HEK293 (cell line): Measurements from ENCODE around the gene ENO3.

Experiments
- BCL6B ChIP-seq: fragments of 450-650 bp; formaldehyde crosslinking; IDR thresholded peaks from 2 replicates; pipeline ENCODE4 v1.5.1; 2017; ENCODE audit warnings: missing biosample characterization, missing genetic modification characterization
- GFI1B ChIP-seq: fragments of 450-650 bp; formaldehyde crosslinking; IDR thresholded peaks from 2 replicates; pipeline ENCODE4 v1.5.1; 2016; ENCODE audit warnings: missing biosample characterization, missing genetic modification characterization
- HOXC10 ChIP-seq: sonication (generic); formaldehyde crosslinking; IDR thresholded peaks from 2 replicates; pipeline ENCODE4 v1.8.1; 2023; ENCODE audit warnings: mild to moderate bottlenecking, missing genetic modification reagents
- IKZF3 ChIP-seq: fragments of 450-650 bp; IDR thresholded peaks from 2 replicates; pipeline ENCODE4 v1.5.0; 2018; ENCODE audit warnings: missing biosample characterization, mild to moderate bottlenecking, missing genetic modification characterization, moderate library complexity
- MYNN ChIP-seq: fragments of 450-650 bp; formaldehyde crosslinking; IDR thresholded peaks from 2 replicates; pipeline ENCODE4 v1.5.1; 2016; ENCODE audit warnings: missing biosample characterization, missing genetic modification characterization, borderline replicate concordance
- OSR2 ChIP-seq: fragments of 450-650 bp; formaldehyde crosslinking; IDR thresholded peaks from 2 replicates; pipeline ENCODE4 v1.5.1; 2016; ENCODE audit warnings: missing biosample characterization, missing genetic modification characterization
- PRDM1 ChIP-seq: fragments of 450-650 bp; formaldehyde crosslinking; IDR thresholded peaks from 2 replicates; pipeline ENCODE4; 2016; ENCODE audit warnings: missing biosample characterization, missing genetic modification characterization
- RBAK ChIP-seq: fragments of 450-650 bp; formaldehyde crosslinking; IDR thresholded peaks from 2 replicates; pipeline ENCODE4 v1.5.1; 2016; ENCODE audit warnings: missing biosample characterization, missing genetic modification characterization
- SP3 ChIP-seq: fragments of 450-650 bp; formaldehyde crosslinking; IDR thresholded peaks from 2 replicates; pipeline ENCODE4 v1.5.1; 2016; ENCODE audit warnings: missing biosample characterization, missing genetic modification characterization
- WT1 ChIP-seq: fragments of 450-650 bp; formaldehyde crosslinking; IDR thresholded peaks from 2 replicates; pipeline ENCODE4 v1.5.1; 2016; ENCODE audit warnings: missing biosample characterization, missing genetic modification characterization
- YY2 ChIP-seq: fragments of 450-650 bp; formaldehyde crosslinking; IDR thresholded peaks from 2 replicates; pipeline ENCODE4 v1.5.1; 2016; ENCODE audit warnings: missing biosample characterization, missing genetic modification characterization
- ZBTB20 ChIP-seq: fragments of 450-650 bp; formaldehyde crosslinking; IDR thresholded peaks from 2 replicates; pipeline ENCODE4 v1.5.1; 2016; ENCODE audit warnings: missing biosample characterization, missing genetic modification characterization
- ZFHX2 ChIP-seq: fragments of 450-650 bp; formaldehyde crosslinking; conservative IDR thresholded peaks from 2 replicates; pipeline ENCODE4 v1.5.1; 2016; ENCODE audit warnings: missing biosample characterization, missing genetic modification characterization
- ZNF169 ChIP-seq: fragments of 450-650 bp; formaldehyde crosslinking; IDR thresholded peaks from 2 replicates; pipeline ENCODE4 v1.5.1; 2016; ENCODE audit warnings: missing biosample characterization, missing genetic modification characterization
- ZNF214 ChIP-seq: fragments of 450-650 bp; formaldehyde crosslinking; IDR thresholded peaks from 2 replicates; pipeline ENCODE4 v1.5.1; 2017; ENCODE audit warnings: missing biosample characterization, mild to moderate bottlenecking, missing genetic modification characterization, borderline replicate concordance
- ZNF311 ChIP-seq: fragments of 450-650 bp; formaldehyde crosslinking; IDR thresholded peaks from 2 replicates; pipeline ENCODE4 v1.5.1; 2017; ENCODE audit warnings: missing biosample characterization, missing genetic modification characterization, borderline replicate concordance
- ZNF48 ChIP-seq: fragments of 450-650 bp; formaldehyde crosslinking; IDR thresholded peaks from 2 replicates; pipeline ENCODE4 v1.5.1; 2016; ENCODE audit warnings: missing biosample characterization, missing genetic modification characterization
- ZNF548 ChIP-seq: fragments of 450-650 bp; formaldehyde crosslinking; IDR thresholded peaks from 2 replicates; pipeline ENCODE4 v1.5.1; 2016; ENCODE audit warnings: missing biosample characterization, missing genetic modification characterization
- ZNF549 ChIP-seq: fragments of 450-650 bp; IDR thresholded peaks from 2 replicates; pipeline ENCODE4 v1.5.1; 2018; ENCODE audit warnings: missing biosample characterization, missing genetic modification characterization, mild to moderate bottlenecking, inconsistent platforms, moderate library complexity
- ZNF585B ChIP-seq: fragments of 450-650 bp; formaldehyde crosslinking; IDR thresholded peaks from 2 replicates; pipeline ENCODE4 v1.5.1; 2016; ENCODE audit warnings: missing biosample characterization, missing genetic modification characterization
- ZNF645 ChIP-seq: fragments of 450-650 bp; formaldehyde crosslinking; IDR thresholded peaks from 2 replicates; pipeline ENCODE4; 2016; ENCODE audit warnings: missing biosample characterization, missing genetic modification characterization
- ZNF654 ChIP-seq: fragments of 450-650 bp; formaldehyde crosslinking; IDR thresholded peaks from 2 replicates; pipeline ENCODE4 v1.5.1; 2016; ENCODE audit warnings: low read depth, missing biosample characterization, missing genetic modification characterization
- ZNF791 ChIP-seq: fragments of 450-650 bp; formaldehyde crosslinking; IDR thresholded peaks from 2 replicates; pipeline ENCODE4 v1.5.1; 2016; ENCODE audit warnings: missing biosample characterization, missing genetic modification characterization
- ZNF830 ChIP-seq: fragments of 450-650 bp; IDR thresholded peaks from 2 replicates; pipeline ENCODE4 v1.5.0; 2018; ENCODE audit warnings: missing biosample characterization, missing genetic modification characterization, low read depth, mild to moderate bottlenecking, moderate library complexity
- ZSCAN23 ChIP-seq: fragments of 450-650 bp; formaldehyde crosslinking; IDR thresholded peaks from 2 replicates; pipeline ENCODE4 v1.5.1; 2016; ENCODE audit warnings: missing biosample characterization, missing genetic modification characterization
- TF ChIP-seq, protein P1 (sequence below): fragments of 450-650 bp; formaldehyde crosslinking; IDR thresholded peaks from 2 replicates; pipeline ENCODE4 v1.5.1; 2016; ENCODE audit warnings: missing biosample characterization, missing genetic modification characterization
- TF ChIP-seq, protein P2 (sequence below): fragments of 450-650 bp; formaldehyde crosslinking; conservative IDR thresholded peaks from 2 replicates; pipeline ENCODE4 v1.5.1; 2016; ENCODE audit warnings: low read depth, missing biosample characterization, missing genetic modification characterization
- TF ChIP-seq, protein P3 (sequence below): fragments of 450-650 bp; IDR thresholded peaks from 2 replicates; pipeline ENCODE4 v1.5.1; 2018; ENCODE audit warnings: missing biosample characterization, mild to moderate bottlenecking, missing genetic modification characterization
- TF ChIP-seq, protein P4 (sequence below): fragments of 450-650 bp; formaldehyde crosslinking; IDR thresholded peaks from 2 replicates; pipeline ENCODE4 v1.5.1; 2016; ENCODE audit warnings: missing biosample characterization, missing genetic modification characterization

Gene ENO3

GRCh38 chr17:4908711-4909496 is 42.0 kb upstream of the ENO3 start (continued):
- TF ChIP-seq ZNF654 = peak; percentile 85
- no peak for TF ChIP-seq ZNF585B (tag by site-specific recombination)
- TF ChIP-seq RBAK (tag by site-specific recombination) = no peak
- no peak for TF ChIP-seq ZNF830 (tag by site-specific recombination)
- TF ChIP-seq ZNF645 (tag by site-specific recombination) = 0 out of 2 replicates have a peak, but pooled peaks have one; percentile 41
- TF ChIP-seq, protein P1, sequence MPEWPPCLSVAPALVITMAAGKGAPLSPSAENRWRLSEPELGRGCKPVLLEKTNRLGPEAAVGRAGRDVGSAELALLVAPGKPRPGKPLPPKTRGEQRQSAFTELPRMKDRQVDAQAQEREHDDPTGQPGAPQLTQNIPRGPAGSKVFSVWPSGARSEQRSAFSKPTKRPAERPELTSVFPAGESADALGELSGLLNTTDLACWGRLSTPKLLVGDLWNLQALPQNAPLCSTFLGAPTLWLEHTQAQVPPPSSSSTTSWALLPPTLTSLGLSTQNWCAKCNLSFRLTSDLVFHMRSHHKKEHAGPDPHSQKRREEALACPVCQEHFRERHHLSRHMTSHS (tag by site-specific recombination) = no peak
- TF ChIP-seq GFI1B = no peak
- TF ChIP-seq ZNF169 (tag by site-specific recombination) = no peak
- peak; percentile 75; the same call in 1 of the 2 replicates for TF ChIP-seq ZNF311 (tag by site-specific recombination)
- no peak for TF ChIP-seq WT1 (tag by site-specific recombination)
- TF ChIP-seq, protein P2, sequence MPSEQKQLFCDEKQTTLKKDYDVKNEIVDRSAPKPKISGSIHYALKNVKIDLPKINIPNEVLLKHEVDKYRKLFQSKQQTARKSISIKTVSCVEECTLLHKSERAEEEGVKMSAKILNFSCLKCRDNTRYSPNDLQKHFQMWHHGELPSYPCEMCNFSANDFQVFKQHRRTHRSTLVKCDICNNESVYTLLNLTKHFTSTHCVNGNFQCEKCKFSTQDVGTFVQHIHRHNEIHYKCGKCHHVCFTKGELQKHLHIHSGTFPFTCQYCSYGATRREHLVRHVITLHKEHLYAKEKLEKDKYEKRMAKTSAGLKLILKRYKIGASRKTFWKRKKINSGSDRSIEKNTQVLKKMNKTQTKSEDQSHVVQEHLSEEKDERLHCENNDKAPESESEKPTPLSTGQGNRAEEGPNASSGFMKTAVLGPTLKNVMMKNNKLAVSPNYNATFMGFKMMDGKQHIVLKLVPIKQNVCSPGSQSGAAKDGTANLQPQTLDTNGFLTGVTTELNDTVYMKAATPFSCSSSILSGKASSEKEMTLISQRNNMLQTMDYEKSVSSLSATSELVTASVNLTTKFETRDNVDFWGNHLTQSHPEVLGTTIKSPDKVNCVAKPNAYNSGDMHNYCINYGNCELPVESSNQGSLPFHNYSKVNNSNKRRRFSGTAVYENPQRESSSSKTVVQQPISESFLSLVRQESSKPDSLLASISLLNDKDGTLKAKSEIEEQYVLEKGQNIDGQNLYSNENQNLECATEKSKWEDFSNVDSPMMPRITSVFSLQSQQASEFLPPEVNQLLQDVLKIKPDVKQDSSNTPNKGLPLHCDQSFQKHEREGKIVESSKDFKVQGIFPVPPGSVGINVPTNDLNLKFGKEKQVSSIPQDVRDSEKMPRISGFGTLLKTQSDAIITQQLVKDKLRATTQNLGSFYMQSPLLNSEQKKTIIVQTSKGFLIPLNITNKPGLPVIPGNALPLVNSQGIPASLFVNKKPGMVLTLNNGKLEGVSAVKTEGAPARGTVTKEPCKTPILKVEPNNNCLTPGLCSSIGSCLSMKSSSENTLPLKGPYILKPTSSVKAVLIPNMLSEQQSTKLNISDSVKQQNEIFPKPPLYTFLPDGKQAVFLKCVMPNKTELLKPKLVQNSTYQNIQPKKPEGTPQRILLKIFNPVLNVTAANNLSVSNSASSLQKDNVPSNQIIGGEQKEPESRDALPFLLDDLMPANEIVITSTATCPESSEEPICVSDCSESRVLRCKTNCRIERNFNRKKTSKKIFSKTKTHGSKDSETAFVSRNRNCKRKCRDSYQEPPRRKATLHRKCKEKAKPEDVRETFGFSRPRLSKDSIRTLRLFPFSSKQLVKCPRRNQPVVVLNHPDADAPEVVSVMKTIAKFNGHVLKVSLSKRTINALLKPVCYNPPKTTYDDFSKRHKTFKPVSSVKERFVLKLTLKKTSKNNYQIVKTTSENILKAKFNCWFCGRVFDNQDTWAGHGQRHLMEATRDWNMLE (tag by site-specific recombination) = no peak
- TF ChIP-seq SP3 = no peak
- TF ChIP-seq ZSCAN23 = no peak
- peak; percentile 21; the same call in 1 of the 2 replicates for TF ChIP-seq OSR2 (tag by site-specific recombination)
- no peak for TF ChIP-seq IKZF3 (tag by site-specific recombination)
- TF ChIP-seq MYNN = no peak
- TF ChIP-seq, protein P3, sequence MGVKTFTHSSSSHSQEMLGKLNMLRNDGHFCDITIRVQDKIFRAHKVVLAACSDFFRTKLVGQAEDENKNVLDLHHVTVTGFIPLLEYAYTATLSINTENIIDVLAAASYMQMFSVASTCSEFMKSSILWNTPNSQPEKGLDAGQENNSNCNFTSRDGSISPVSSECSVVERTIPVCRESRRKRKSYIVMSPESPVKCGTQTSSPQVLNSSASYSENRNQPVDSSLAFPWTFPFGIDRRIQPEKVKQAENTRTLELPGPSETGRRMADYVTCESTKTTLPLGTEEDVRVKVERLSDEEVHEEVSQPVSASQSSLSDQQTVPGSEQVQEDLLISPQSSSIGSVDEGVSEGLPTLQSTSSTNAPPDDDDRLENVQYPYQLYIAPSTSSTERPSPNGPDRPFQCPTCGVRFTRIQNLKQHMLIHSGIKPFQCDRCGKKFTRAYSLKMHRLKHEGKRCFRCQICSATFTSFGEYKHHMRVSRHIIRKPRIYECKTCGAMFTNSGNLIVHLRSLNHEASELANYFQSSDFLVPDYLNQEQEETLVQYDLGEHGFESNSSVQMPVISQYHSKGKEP (tag by site-specific recombination) = no peak
- no peak for TF ChIP-seq HOXC10 (CRISPR knock-in tag)
- no peak for TF ChIP-seq BCL6B (tag by site-specific recombination)
- TF ChIP-seq ZNF214 (tag by site-specific recombination) = no peak
- TF ChIP-seq PRDM1 (tag by site-specific recombination) = no peak
- TF ChIP-seq YY2 = no peak
- TF ChIP-seq ZNF548 (tag by site-specific recombination) = no peak
- TF ChIP-seq ZNF48 = no peak
- TF ChIP-seq ZFHX2 = no peak
- no peak for TF ChIP-seq ZNF549
- TF ChIP-seq, protein P4, sequence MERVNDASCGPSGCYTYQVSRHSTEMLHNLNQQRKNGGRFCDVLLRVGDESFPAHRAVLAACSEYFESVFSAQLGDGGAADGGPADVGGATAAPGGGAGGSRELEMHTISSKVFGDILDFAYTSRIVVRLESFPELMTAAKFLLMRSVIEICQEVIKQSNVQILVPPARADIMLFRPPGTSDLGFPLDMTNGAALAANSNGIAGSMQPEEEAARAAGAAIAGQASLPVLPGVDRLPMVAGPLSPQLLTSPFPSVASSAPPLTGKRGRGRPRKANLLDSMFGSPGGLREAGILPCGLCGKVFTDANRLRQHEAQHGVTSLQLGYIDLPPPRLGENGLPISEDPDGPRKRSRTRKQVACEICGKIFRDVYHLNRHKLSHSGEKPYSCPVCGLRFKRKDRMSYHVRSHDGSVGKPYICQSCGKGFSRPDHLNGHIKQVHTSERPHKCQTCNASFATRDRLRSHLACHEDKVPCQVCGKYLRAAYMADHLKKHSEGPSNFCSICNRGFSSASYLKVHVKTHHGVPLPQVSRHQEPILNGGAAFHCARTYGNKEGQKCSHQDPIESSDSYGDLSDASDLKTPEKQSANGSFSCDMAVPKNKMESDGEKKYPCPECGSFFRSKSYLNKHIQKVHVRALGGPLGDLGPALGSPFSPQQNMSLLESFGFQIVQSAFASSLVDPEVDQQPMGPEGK (tag by site-specific recombination) = no peak
- no peak for TF ChIP-seq ZBTB20 (tag by site-specific recombination)
- no peak for TF ChIP-seq ZNF791 (tag by site-specific recombination)
